AG04450 (cell line): Measurements from ENCODE around the gene CPLX1. TPM values are rescaled to one million over a fixed set of nuclear protein-coding genes. Genes with fewer than 3 reads are reported as not detected.

Experiments
- CTCF ChIA-PET: fragments of 300-600, 350-600 bp; formaldehyde crosslinking; extraction: SDS; loops from one replicate; lab custom pipeline; 2022; ENCODE audit warnings: antibody characterized with exemption, inconsistent platforms; lab: Charles Lee
- POLR2A ChIA-PET: fragments of 350-600 bp; formaldehyde crosslinking; extraction: SDS; loops from one replicate; lab custom pipeline; 2021; ENCODE audit warnings: antibody characterized with exemption, inconsistent platforms; lab: Yijun Ruan, JAX
- DNase-seq: peaks from one replicate; pipeline ENCODE4 v3.0.0-alpha.2; 2011; ENCODE audit warnings: low read depth, low spot score
- H3K27ac ChIP-seq: one replicate; pipeline ENCODE4 v1.5.1; 2012; ENCODE audit warnings: low read depth, low read length, control low read depth
- H3K27me3 ChIP-seq: one replicate; pipeline ENCODE4 v1.6.0; 2012; ENCODE audit warnings: low read length; ENCODE audit not compliant: control insufficient read depth, insufficient read depth
- H3K4me3 ChIP-seq: 2 replicates; pipeline ENCODE4 v1.5.1; 2011; ENCODE audit warnings: mild to moderate bottlenecking, low read depth, low read length, control low read depth
- H3K9me3 ChIP-seq: 2 replicates; pipeline ENCODE4 v1.5.1; 2012; ENCODE audit warnings: low read length; ENCODE audit not compliant: control insufficient read depth, insufficient read depth
- CTCF ChIP-seq: IDR thresholded peaks from 2 replicates; pipeline ENCODE4 v1.5.1; 2011; ENCODE audit warnings: low read depth, low read length, control low read depth, inconsistent platforms
- polyA plus RNA-seq: library from polyadenylated mRNA; depleted of rRNA; stranded (reverse); fragments of >200 nt; gene quantifications from 2 replicates; pipeline ENCODE4 v1.2.3, GENCODE V29; 2011

Gene CPLX1
- polyA plus RNA-seq, 1 experiment: not detected

- no peak for TF ChIP-seq CTCF
- Histone ChIP-seq H3K27me3 (peaks cover 61% of the 10 kb centered on the region), H3K27ac (no peak overlapping the region), H3K9me3 (peaks cover 8% of the 10 kb centered on the region; the same call in 1 of the 2 replicates), H3K4me3 (no peak overlapping the region)
- CTCF ChIA-PET: no interaction called here
- no peak for DNase-seq
- POLR2A ChIA-PET: no interaction called here
Observed at GRCh38 chr4:820230-821172, 5.4 kb downstream of the CPLX1 start.

GRCh38 chr4:819401-820229, 6.3 kb downstream of the CPLX1 start:
- CTCF ChIA-PET: no interaction called here

DNA sequence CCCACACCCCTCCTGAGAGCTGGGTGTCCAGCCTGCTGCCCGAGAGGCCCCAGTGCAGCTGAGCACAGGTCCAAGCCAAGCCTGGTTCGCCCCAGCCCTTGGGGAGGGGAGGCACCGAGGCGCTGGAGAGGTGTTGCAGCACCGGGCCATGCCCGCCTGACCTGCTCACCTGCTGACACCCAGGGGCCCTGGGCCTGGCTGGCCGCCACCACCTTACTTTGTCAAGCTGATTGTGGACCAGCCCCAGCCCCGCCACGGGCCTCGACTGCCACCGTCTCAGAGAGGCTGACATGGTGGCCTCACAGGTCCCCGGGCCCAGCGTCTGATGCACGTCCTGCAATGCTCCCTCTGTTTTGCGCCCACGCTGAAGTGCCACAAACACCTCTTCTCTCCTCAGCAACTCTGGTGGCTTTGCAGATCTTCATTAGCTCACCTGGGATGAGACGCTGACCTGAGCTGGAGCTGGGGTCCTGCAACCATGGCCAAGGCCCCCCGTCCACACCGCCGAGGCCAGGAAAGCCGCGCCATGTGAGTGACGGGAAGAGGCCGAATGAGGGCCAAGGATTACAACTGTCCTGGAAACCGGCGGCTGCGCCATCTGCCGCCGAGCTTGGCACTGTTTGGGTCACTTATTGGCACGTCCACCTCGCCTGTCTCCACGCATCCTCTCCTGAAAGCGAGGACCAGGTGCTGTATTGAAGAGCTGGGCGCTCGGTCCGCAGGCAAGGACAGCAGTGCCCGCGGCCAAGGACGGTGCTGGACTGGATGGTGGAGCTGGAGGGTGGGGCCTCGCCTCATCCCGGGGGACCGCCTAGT, 7.6 kb downstream of the CPLX1 start:
- Histone ChIP-seq H3K27me3 (peaks cover 56% of the 10 kb centered on the region), H3K4me3 (no peak overlapping the region), H3K27ac (no peak overlapping the region), H3K9me3 (peaks cover 8% of the 10 kb centered on the region; the same call in 1 of the 2 replicates)
- ChIA-PET POLR2A (no interaction called here), CTCF (no interaction called here)
- no peak for DNase-seq
- TF ChIP-seq CTCF: no peak

More at GRCh38 chr4:819401-820229, 6.3 kb downstream of the CPLX1 start:
- POLR2A ChIA-PET: no interaction called here
- Histone ChIP-seq H3K27me3 (peaks cover 59% of the 10 kb centered on the region), H3K4me3 (no peak overlapping the region), H3K9me3 (peaks cover 8% of the 10 kb centered on the region; the same call in 1 of the 2 replicates), H3K27ac (no peak overlapping the region)
- no peak for TF ChIP-seq CTCF
- no peak for DNase-seq

DNA sequence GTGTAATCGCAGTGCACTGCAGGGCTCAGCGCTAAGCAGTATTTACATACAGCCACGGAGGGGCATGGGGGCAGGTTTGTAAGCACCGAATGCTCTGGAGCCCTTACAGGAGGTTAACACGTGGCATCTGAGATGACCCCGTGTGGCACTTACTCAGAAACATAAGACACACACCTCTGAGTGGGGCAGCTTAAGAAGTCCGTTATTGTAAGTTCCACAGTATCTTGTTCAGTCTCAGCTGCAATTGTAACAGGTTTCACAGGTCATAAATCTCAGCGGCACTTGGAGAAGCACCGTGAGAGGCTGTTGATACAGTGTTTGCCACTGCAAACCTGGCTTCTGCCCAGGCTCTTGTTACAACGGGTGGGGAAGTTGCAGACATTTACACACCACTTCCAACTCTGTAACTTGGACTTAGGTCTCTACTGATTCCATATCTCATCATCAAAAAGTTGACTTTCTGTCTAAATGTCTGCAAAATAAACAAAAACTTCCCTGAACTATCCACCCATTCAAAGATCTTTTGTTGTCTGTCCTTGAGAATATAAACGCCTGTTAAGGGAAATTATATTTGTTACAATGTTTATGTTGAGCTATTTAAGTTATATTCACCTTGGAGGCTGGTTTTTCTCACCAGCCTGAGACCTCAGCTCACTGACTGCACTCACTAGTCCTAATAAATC, 10.3 kb downstream of the CPLX1 start:
- Histone ChIP-seq H3K4me3 (no peak overlapping the region), H3K27ac (no peak overlapping the region), H3K9me3 (peaks cover 8% of the 10 kb centered on the region; the same call in 1 of the 2 replicates), H3K27me3 (peaks cover 51% of the 10 kb centered on the region)
- no peak for TF ChIP-seq CTCF
- ChIA-PET CTCF (no interaction called here), POLR2A (interaction anchor here (0.7 kb wide), 1 partner anchor 877 kb away, joined by 3 read pairs; no protein-coding TSS in a partner anchor)
- no peak for DNase-seq
